K562 (cell line): ENCODE data around the gene TTLL12. TPM values are rescaled to one million over a fixed set of nuclear protein-coding genes. Genes with fewer than 3 reads are reported as not detected.

Experiments
- ARHGAP35 ChIP-seq: fragments of 450-650 bp; IDR thresholded peaks from 2 replicates; pipeline ENCODE4 v1.6.1; 2018; ENCODE audit not compliant: partially characterized antibody
- ARID4B ChIP-seq: sonication (generic); formaldehyde crosslinking; IDR thresholded peaks from 2 replicates; pipeline ENCODE4 v1.8.0; 2022; ENCODE audit warnings: mild to moderate bottlenecking, missing genetic modification reagents
- ARNT ChIP-seq, 2 experiments: fragments of 450-650 bp; IDR thresholded peaks; 2 replicates each; pipeline ENCODE4 v1.6.1; 2016; ENCODE audit warnings: mild to moderate bottlenecking in 1 of 2
- DMBX1 ChIP-seq: fragments of 250-450 bp; sonication (Bioruptor Pico); IDR thresholded peaks from 2 replicates; pipeline ENCODE4 v1.8.0; 2022; ENCODE audit warnings: inconsistent platforms, mild to moderate bottlenecking, moderate library complexity, borderline replicate concordance
- ILF3 ChIP-seq: fragments of 450-650 bp; IDR thresholded peaks from 2 replicates; pipeline ENCODE4 v1.6.1; 2018; ENCODE audit warnings: antibody characterized with exemption, mild to moderate bottlenecking, moderate library complexity, borderline replicate concordance
- TCF7L2 ChIP-seq: fragments of 150-350 bp; IDR thresholded peaks from 2 replicates; pipeline ENCODE4 v1.6.1; 2016; ENCODE audit warnings: low read depth, mild to moderate bottlenecking, low read length, moderate library complexity
- ZBTB33 ChIP-seq: sonication (generic); formaldehyde crosslinking; IDR thresholded peaks from 2 replicates; pipeline ENCODE4 v1.8.1; 2023; ENCODE audit warnings: mild to moderate bottlenecking, missing genetic modification reagents
- polyA plus RNA-seq, 8 experiments: library from polyadenylated mRNA; depleted of rRNA in 4 of 8; stranded (reverse) in 5 of 8; unstranded in 3 of 8; fragments of >200 nt; fragmentation: Nextera tagmentation in 2 of 8; fragmentation: Illumina TruSeq in 1 of 8; extraction: Ambion mirVana in 2 of 8; extraction: Trizol in 1 of 8; gene quantifications; 2 replicates each; pipeline versions ENCODE4 v1.2.1 to v1.2.3, GENCODE V29; 2011 to 2014; ENCODE audit warnings: inconsistent platforms in 1 of 8, missing spikeins in 1 of 8
- total RNA-seq, 7 experiments: library from RNA; depleted of rRNA in 6 of 7; stranded (reverse); fragments of >200 nt in 6 of 7; fragmentation: Illumina TruSeq in 2 of 7; extraction: Trizol in 2 of 7; gene quantifications; 2 replicates each; pipeline versions ENCODE4 v1.2.1 to v1.2.3, GENCODE V29; 2011 to 2021; ENCODE audit warnings: low replicate concordance in 1 of 7
- TF ChIP-seq, protein P1 (sequence below): fragments of 450-650 bp; IDR thresholded peaks from 2 replicates; pipeline ENCODE4 v1.6.1; 2016; ENCODE audit warnings: mild to moderate bottlenecking, moderate library complexity

The TTLL12 gene
- total and polyA plus RNA-seq, 9 of the 15 experiments (the other 6 are each of a cell fraction or from before 2014, with no cell fraction given): 1.3 to 128 (median 43.0) TPM

DNA sequence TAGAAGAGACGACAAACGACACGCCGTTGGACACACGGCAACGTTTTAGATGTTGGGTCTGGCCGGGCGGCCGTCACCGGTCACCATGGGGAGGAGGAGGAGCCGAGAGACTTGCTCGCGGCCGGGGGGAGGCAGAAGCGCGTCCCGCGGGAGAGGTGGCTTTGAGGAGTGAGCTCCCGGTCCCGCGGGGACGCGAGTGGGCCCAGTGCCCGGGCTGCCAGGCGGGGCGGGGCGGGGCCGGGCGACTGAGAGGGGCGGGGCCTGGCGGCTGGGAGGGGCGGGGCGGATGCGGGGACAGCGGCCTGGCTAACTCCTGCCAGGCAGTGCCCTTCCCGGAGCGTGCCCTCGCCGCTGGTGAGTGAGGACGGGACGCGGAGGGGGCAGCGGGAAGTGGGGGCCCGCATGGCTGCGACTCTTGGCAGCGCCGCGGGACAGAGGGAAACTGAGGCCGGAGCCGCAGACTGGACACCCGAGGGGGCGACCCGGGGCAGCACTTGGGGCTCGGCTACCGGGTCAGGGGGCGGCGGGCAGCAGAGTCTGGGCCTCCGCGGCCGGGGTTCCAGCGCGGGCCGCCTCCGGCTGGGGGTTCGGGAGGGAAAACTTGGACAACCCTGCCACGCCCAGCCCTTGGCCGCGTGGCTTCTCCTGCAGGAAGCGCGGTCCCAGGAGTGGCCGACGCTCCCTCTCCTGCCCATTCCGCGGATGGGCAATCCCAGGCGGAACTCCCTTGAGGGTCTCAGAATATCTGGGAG lies 35.5 kb downstream of the TTLL12 start, which contains the start of gene TSPO (continued):
- TF ChIP-seq, protein P1, sequence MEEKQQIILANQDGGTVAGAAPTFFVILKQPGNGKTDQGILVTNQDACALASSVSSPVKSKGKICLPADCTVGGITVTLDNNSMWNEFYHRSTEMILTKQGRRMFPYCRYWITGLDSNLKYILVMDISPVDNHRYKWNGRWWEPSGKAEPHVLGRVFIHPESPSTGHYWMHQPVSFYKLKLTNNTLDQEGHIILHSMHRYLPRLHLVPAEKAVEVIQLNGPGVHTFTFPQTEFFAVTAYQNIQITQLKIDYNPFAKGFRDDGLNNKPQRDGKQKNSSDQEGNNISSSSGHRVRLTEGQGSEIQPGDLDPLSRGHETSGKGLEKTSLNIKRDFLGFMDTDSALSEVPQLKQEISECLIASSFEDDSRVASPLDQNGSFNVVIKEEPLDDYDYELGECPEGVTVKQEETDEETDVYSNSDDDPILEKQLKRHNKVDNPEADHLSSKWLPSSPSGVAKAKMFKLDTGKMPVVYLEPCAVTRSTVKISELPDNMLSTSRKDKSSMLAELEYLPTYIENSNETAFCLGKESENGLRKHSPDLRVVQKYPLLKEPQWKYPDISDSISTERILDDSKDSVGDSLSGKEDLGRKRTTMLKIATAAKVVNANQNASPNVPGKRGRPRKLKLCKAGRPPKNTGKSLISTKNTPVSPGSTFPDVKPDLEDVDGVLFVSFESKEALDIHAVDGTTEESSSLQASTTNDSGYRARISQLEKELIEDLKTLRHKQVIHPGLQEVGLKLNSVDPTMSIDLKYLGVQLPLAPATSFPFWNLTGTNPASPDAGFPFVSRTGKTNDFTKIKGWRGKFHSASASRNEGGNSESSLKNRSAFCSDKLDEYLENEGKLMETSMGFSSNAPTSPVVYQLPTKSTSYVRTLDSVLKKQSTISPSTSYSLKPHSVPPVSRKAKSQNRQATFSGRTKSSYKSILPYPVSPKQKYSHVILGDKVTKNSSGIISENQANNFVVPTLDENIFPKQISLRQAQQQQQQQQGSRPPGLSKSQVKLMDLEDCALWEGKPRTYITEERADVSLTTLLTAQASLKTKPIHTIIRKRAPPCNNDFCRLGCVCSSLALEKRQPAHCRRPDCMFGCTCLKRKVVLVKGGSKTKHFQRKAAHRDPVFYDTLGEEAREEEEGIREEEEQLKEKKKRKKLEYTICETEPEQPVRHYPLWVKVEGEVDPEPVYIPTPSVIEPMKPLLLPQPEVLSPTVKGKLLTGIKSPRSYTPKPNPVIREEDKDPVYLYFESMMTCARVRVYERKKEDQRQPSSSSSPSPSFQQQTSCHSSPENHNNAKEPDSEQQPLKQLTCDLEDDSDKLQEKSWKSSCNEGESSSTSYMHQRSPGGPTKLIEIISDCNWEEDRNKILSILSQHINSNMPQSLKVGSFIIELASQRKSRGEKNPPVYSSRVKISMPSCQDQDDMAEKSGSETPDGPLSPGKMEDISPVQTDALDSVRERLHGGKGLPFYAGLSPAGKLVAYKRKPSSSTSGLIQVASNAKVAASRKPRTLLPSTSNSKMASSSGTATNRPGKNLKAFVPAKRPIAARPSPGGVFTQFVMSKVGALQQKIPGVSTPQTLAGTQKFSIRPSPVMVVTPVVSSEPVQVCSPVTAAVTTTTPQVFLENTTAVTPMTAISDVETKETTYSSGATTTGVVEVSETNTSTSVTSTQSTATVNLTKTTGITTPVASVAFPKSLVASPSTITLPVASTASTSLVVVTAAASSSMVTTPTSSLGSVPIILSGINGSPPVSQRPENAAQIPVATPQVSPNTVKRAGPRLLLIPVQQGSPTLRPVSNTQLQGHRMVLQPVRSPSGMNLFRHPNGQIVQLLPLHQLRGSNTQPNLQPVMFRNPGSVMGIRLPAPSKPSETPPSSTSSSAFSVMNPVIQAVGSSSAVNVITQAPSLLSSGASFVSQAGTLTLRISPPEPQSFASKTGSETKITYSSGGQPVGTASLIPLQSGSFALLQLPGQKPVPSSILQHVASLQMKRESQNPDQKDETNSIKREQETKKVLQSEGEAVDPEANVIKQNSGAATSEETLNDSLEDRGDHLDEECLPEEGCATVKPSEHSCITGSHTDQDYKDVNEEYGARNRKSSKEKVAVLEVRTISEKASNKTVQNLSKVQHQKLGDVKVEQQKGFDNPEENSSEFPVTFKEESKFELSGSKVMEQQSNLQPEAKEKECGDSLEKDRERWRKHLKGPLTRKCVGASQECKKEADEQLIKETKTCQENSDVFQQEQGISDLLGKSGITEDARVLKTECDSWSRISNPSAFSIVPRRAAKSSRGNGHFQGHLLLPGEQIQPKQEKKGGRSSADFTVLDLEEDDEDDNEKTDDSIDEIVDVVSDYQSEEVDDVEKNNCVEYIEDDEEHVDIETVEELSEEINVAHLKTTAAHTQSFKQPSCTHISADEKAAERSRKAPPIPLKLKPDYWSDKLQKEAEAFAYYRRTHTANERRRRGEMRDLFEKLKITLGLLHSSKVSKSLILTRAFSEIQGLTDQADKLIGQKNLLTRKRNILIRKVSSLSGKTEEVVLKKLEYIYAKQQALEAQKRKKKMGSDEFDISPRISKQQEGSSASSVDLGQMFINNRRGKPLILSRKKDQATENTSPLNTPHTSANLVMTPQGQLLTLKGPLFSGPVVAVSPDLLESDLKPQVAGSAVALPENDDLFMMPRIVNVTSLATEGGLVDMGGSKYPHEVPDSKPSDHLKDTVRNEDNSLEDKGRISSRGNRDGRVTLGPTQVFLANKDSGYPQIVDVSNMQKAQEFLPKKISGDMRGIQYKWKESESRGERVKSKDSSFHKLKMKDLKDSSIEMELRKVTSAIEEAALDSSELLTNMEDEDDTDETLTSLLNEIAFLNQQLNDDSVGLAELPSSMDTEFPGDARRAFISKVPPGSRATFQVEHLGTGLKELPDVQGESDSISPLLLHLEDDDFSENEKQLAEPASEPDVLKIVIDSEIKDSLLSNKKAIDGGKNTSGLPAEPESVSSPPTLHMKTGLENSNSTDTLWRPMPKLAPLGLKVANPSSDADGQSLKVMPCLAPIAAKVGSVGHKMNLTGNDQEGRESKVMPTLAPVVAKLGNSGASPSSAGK: peak; percentile 98
- TF ChIP-seq ILF3 (no peak), TCF7L2 (no peak), ARID4B (CRISPR knock-in tag) (peak; percentile 58; the same call in 1 of the 2 replicates), ARNT (IDR thresholded peaks at IDR 0.05) (no peak), DMBX1 (0 out of 2 replicates have a peak, but pooled peaks have one; percentile 41), ZBTB33 (CRISPR knock-in tag) (peak; percentile 28; the same call in 1 of the 2 replicates), ARHGAP35 (no peak)
